ENCODE measurements around the gene RBBP8NL.

RBBP8NL gene

GRCh38 chr20:62473717-62474603 lies 46.6 kb upstream of the RBBP8NL start:
- ChIA-PET POLR2A (no interaction called here), CTCF (no interaction called here)
- H3K4me3 ChIP-seq (ENCODE audit: low read depth, low read length), result no peak overlapping the region
- DNase-seq (ENCODE audit: low read depth, low spot score), result no peak
- no peak for TF ChIP-seq CTCF (IDR thresholded peaks at IDR 0.05; ENCODE audit: insufficient read depth, low read length, missing control alignments)

GRCh38 chr20:62472941-62473585 lies 45.7 kb upstream of the RBBP8NL start:
- no peak for TF ChIP-seq CTCF (IDR thresholded peaks at IDR 0.05; ENCODE audit: insufficient read depth, low read length, missing control alignments)
- no peak overlapping the region for H3K4me3 ChIP-seq (ENCODE audit: low read depth, low read length)
- no peak for DNase-seq (ENCODE audit: low read depth, low spot score)
- ChIA-PET POLR2A (no interaction called here), CTCF (interaction anchor here (1.1 kb wide), 1 partner anchor 144 kb away, joined by 3 read pairs; no protein-coding TSS in a partner anchor)

- no peak for TF ChIP-seq CTCF (IDR thresholded peaks at IDR 0.05; ENCODE audit: insufficient read depth, low read length, missing control alignments)
- ChIA-PET CTCF (interaction anchor here (1.1 kb wide), 1 partner anchor 145 kb away, joined by 3 read pairs; no protein-coding TSS in a partner anchor), POLR2A (no interaction called here)
- no peak overlapping the region for H3K4me3 ChIP-seq (ENCODE audit: low read depth, low read length)
- no peak for DNase-seq (ENCODE audit: low read depth, low spot score)
Measured at GRCh38 chr20:62472138-62472940, 45.0 kb upstream of the RBBP8NL start.

- CTCF ChIA-PET, result no interaction called here
- POLR2A ChIA-PET, result no interaction called here
Measured at GRCh38 chr20:62470459-62470858, 43.1 kb upstream of the RBBP8NL start.

GRCh38 chr20:62470001-62470400 lies 42.7 kb upstream of the RBBP8NL start:
- no peak for TF ChIP-seq CTCF (IDR thresholded peaks at IDR 0.05; ENCODE audit: insufficient read depth, low read length, missing control alignments)
- ChIA-PET CTCF (no interaction called here), POLR2A (no interaction called here)
- H3K4me3 ChIP-seq (ENCODE audit: low read depth, low read length), result no peak overlapping the region
- DNase-seq (ENCODE audit: low read depth, low spot score), result no peak

More at GRCh38 chr20:62470459-62470858, 43.1 kb upstream of the RBBP8NL start:
- no peak overlapping the region for H3K4me3 ChIP-seq (ENCODE audit: low read depth, low read length)
- TF ChIP-seq CTCF (IDR thresholded peaks at IDR 0.05; ENCODE audit: insufficient read depth, low read length, missing control alignments), result no peak
- no peak for DNase-seq (ENCODE audit: low read depth, low spot score)

GRCh38 chr20:62469352-62469751 lies 42.0 kb upstream of the RBBP8NL start:
- no peak for DNase-seq (ENCODE audit: low read depth, low spot score)
- ChIA-PET CTCF (no interaction called here), POLR2A (no interaction called here)
- H3K4me3 ChIP-seq (ENCODE audit: low read depth, low read length), result no peak overlapping the region
- TF ChIP-seq CTCF (IDR thresholded peaks at IDR 0.05; ENCODE audit: insufficient read depth, low read length, missing control alignments), result no peak
